ENCODE results near the gene LZTS3.

LZTS3 gene

DNA sequence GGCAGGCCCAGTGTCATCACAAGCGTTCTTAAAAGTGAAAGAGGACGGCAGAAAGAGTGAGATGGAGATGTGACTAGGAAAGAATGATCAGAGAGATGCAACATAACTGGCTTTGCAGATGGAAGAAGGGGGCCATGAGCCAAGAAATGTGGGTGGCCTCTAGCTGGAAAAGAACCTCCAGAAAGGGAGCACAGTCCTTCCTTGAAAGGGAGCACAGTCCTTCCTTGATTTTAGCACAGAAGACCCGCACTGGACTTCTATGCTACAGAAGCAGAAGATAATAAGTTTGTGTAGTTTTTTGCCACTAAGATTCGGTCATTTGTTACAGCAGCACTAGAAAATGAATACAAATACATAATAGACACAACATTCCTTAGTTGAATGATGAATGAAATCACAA lies 7.0 kb upstream of the LZTS3 start:
- no peak for ATAC-seq
- TF ChIP-seq GLIS3 (CRISPR knock-in tag; IDR thresholded peaks at IDR 0.05): no peak
- TF ChIP-seq, protein P1, sequence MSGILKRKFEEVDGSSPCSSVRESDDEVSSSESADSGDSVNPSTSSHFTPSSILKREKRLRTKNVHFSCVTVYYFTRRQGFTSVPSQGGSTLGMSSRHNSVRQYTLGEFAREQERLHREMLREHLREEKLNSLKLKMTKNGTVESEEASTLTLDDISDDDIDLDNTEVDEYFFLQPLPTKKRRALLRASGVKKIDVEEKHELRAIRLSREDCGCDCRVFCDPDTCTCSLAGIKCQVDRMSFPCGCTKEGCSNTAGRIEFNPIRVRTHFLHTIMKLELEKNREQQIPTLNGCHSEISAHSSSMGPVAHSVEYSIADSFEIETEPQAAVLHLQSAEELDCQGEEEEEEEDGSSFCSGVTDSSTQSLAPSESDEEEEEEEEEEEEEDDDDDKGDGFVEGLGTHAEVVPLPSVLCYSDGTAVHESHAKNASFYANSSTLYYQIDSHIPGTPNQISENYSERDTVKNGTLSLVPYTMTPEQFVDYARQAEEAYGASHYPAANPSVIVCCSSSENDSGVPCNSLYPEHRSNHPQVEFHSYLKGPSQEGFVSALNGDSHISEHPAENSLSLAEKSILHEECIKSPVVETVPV (CRISPR knock-in tag; IDR thresholded peaks at IDR 0.05): no peak
- no peak for TF ChIP-seq TCF4 (CRISPR knock-in tag; IDR thresholded peaks at IDR 0.05; ENCODE audit: borderline replicate concordance)
- TF ChIP-seq ESRRG (CRISPR knock-in tag; IDR thresholded peaks at IDR 0.05): no peak
- TF ChIP-seq, protein P2, sequence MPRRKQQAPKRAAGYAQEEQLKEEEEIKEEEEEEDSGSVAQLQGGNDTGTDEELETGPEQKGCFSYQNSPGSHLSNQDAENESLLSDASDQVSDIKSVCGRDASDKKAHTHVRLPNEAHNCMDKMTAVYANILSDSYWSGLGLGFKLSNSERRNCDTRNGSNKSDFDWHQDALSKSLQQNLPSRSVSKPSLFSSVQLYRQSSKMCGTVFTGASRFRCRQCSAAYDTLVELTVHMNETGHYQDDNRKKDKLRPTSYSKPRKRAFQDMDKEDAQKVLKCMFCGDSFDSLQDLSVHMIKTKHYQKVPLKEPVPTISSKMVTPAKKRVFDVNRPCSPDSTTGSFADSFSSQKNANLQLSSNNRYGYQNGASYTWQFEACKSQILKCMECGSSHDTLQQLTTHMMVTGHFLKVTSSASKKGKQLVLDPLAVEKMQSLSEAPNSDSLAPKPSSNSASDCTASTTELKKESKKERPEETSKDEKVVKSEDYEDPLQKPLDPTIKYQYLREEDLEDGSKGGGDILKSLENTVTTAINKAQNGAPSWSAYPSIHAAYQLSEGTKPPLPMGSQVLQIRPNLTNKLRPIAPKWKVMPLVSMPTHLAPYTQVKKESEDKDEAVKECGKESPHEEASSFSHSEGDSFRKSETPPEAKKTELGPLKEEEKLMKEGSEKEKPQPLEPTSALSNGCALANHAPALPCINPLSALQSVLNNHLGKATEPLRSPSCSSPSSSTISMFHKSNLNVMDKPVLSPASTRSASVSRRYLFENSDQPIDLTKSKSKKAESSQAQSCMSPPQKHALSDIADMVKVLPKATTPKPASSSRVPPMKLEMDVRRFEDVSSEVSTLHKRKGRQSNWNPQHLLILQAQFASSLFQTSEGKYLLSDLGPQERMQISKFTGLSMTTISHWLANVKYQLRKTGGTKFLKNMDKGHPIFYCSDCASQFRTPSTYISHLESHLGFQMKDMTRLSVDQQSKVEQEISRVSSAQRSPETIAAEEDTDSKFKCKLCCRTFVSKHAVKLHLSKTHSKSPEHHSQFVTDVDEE (CRISPR knock-in tag; IDR thresholded peaks at IDR 0.05): no peak
- TF ChIP-seq, protein P3, sequence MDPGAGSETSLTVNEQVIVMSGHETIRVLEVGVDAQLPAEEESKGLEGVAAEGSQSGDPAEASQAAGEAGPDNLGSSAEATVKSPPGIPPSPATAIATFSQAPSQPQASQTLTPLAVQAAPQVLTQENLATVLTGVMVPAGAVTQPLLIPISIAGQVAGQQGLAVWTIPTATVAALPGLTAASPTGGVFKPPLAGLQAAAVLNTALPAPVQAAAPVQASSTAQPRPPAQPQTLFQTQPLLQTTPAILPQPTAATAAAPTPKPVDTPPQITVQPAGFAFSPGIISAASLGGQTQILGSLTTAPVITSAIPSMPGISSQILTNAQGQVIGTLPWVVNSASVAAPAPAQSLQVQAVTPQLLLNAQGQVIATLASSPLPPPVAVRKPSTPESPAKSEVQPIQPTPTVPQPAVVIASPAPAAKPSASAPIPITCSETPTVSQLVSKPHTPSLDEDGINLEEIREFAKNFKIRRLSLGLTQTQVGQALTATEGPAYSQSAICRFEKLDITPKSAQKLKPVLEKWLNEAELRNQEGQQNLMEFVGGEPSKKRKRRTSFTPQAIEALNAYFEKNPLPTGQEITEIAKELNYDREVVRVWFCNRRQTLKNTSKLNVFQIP (CRISPR knock-in tag; IDR thresholded peaks at IDR 0.05; ENCODE audit: borderline replicate concordance, low read depth): no peak
- no peak for TF ChIP-seq TOX (CRISPR knock-in tag; IDR thresholded peaks at IDR 0.05; ENCODE audit: borderline replicate concordance)
- TF ChIP-seq ZNF565 (CRISPR knock-in tag; conservative IDR thresholded peaks at IDR 0.05; ENCODE audit: low read depth): no peak
- no peak for TF ChIP-seq ZFP30 (CRISPR knock-in tag; IDR thresholded peaks at IDR 0.05)
- TF ChIP-seq SNAI2 (CRISPR knock-in tag; IDR thresholded peaks at IDR 0.05): no peak

DNA sequence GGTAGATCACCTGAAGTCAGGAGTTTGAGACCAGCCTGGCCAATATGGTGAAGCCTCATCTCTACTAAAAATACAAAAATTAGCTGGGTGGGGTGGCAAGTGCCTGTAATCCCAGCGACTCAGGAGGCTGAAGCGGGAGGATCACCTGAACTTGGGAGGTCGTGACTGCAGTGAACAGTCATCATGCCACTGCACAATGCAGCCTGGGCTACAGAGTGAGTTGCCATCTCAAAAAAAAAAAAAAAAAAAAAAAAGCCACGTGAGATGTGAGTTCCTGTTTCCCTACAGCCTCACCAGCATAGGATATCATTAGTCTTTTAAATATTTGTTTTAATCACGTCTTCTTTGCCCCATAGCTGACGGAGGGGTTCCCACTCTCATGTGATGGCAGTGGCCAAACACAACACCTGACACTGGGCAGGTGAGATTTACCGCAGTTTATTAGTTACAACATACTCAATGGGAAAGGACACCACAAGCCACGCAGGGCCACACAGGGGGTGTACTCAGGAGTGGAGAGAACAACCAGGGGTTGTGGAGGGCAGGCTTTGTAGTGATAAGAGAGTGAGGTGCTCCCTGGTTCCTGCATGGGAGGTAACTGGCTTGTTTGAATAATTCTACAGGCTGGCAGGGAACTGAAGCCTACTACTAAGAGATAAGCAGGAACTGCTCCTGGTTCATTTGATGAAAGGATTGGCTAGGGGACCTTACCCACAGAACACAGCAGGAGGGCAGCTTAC lies 4.6 kb upstream of the LZTS3 start:
- ATAC-seq: no peak
- TF ChIP-seq ISL1 (CRISPR knock-in tag; IDR thresholded peaks at IDR 0.05): no peak
- no peak for TF ChIP-seq OSR1 (CRISPR knock-in tag; IDR thresholded peaks at IDR 0.05)
- no peak for TF ChIP-seq RARB (CRISPR knock-in tag; IDR thresholded peaks at IDR 0.05)
- TF ChIP-seq ZFP3 (CRISPR knock-in tag; IDR thresholded peaks at IDR 0.05): no peak
- no peak for TF ChIP-seq ZNF70 (CRISPR knock-in tag; IDR thresholded peaks at IDR 0.05)
- TF ChIP-seq, protein P4, sequence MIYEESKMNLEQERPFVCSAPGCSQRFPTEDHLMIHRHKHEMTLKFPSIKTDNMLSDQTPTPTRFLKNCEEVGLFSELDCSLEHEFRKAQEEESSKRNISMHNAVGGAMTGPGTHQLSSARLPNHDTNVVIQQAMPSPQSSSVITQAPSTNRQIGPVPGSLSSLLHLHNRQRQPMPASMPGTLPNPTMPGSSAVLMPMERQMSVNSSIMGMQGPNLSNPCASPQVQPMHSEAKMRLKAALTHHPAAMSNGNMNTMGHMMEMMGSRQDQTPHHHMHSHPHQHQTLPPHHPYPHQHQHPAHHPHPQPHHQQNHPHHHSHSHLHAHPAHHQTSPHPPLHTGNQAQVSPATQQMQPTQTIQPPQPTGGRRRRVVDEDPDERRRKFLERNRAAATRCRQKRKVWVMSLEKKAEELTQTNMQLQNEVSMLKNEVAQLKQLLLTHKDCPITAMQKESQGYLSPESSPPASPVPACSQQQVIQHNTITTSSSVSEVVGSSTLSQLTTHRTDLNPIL (CRISPR knock-in tag; IDR thresholded peaks at IDR 0.05; ENCODE audit: low read depth): no peak
- TF ChIP-seq ZFP30 (CRISPR knock-in tag; IDR thresholded peaks at IDR 0.05): no peak
- TF ChIP-seq ZC3H10 (CRISPR knock-in tag; IDR thresholded peaks at IDR 0.05): no peak
- no peak for TF ChIP-seq TOX (CRISPR knock-in tag; IDR thresholded peaks at IDR 0.05; ENCODE audit: borderline replicate concordance)
- no peak for TF ChIP-seq ZNF565 (CRISPR knock-in tag; conservative IDR thresholded peaks at IDR 0.05; ENCODE audit: low read depth)
- no peak for TF ChIP-seq TCF4 (CRISPR knock-in tag; IDR thresholded peaks at IDR 0.05; ENCODE audit: borderline replicate concordance)
- TF ChIP-seq CSDC2 (CRISPR knock-in tag; IDR thresholded peaks at IDR 0.05): no peak
- TF ChIP-seq, protein P1 (CRISPR knock-in tag; IDR thresholded peaks at IDR 0.05): no peak
- TF ChIP-seq ZNF8 (CRISPR knock-in tag; IDR thresholded peaks at IDR 0.05): no peak
- no peak for TF ChIP-seq BACH2 (CRISPR knock-in tag; IDR thresholded peaks at IDR 0.05; ENCODE audit: borderline replicate concordance)
- no peak for TF ChIP-seq PPARA (CRISPR knock-in tag; IDR thresholded peaks at IDR 0.05; ENCODE audit: borderline replicate concordance)
- TF ChIP-seq, protein P2 (CRISPR knock-in tag; IDR thresholded peaks at IDR 0.05): no peak
- no peak for TF ChIP-seq SNAI2 (CRISPR knock-in tag; IDR thresholded peaks at IDR 0.05)
- TF ChIP-seq GLIS3 (CRISPR knock-in tag; IDR thresholded peaks at IDR 0.05): no peak
- TF ChIP-seq, protein P5, sequence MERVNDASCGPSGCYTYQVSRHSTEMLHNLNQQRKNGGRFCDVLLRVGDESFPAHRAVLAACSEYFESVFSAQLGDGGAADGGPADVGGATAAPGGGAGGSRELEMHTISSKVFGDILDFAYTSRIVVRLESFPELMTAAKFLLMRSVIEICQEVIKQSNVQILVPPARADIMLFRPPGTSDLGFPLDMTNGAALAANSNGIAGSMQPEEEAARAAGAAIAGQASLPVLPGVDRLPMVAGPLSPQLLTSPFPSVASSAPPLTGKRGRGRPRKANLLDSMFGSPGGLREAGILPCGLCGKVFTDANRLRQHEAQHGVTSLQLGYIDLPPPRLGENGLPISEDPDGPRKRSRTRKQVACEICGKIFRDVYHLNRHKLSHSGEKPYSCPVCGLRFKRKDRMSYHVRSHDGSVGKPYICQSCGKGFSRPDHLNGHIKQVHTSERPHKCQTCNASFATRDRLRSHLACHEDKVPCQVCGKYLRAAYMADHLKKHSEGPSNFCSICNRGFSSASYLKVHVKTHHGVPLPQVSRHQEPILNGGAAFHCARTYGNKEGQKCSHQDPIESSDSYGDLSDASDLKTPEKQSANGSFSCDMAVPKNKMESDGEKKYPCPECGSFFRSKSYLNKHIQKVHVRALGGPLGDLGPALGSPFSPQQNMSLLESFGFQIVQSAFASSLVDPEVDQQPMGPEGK (CRISPR knock-in tag; IDR thresholded peaks at IDR 0.05; ENCODE audit: borderline replicate concordance): no peak
